ENCODE results near the gene RBAK.
"Not testable (repeated sequence)": the region's sequence is repeated elsewhere in the genome, so short reads cannot be mapped to it uniquely, and the experiment has no call there.

The RBAK gene

DNA sequence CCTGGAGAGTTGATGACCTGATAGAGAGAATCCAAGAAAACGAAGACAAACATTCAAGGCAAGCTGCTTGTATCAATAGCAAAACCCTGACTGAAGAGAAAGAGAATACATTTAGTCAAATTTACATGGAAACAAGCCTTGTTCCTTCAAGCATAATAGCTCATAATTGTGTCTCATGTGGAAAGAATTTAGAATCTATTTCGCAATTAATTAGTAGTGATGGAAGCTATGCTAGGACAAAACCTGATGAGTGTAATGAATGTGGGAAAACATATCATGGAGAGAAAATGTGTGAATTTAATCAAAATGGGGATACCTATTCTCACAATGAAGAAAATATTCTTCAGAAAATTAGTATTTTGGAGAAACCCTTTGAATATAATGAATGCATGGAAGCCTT lies 18.0 kb downstream of the RBAK start:
- no peak for DNase-seq (ENCODE audit: low read depth)
- H3K4me3 ChIP-seq (ENCODE audit: low read depth, low read length), result no peak overlapping the region
- TF ChIP-seq, protein P1, sequence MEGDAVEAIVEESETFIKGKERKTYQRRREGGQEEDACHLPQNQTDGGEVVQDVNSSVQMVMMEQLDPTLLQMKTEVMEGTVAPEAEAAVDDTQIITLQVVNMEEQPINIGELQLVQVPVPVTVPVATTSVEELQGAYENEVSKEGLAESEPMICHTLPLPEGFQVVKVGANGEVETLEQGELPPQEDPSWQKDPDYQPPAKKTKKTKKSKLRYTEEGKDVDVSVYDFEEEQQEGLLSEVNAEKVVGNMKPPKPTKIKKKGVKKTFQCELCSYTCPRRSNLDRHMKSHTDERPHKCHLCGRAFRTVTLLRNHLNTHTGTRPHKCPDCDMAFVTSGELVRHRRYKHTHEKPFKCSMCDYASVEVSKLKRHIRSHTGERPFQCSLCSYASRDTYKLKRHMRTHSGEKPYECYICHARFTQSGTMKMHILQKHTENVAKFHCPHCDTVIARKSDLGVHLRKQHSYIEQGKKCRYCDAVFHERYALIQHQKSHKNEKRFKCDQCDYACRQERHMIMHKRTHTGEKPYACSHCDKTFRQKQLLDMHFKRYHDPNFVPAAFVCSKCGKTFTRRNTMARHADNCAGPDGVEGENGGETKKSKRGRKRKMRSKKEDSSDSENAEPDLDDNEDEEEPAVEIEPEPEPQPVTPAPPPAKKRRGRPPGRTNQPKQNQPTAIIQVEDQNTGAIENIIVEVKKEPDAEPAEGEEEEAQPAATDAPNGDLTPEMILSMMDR (IDR thresholded peaks at IDR 0.05; ENCODE audit: insufficient read depth, low read depth, low read length, missing control alignments), result no peak

DNA sequence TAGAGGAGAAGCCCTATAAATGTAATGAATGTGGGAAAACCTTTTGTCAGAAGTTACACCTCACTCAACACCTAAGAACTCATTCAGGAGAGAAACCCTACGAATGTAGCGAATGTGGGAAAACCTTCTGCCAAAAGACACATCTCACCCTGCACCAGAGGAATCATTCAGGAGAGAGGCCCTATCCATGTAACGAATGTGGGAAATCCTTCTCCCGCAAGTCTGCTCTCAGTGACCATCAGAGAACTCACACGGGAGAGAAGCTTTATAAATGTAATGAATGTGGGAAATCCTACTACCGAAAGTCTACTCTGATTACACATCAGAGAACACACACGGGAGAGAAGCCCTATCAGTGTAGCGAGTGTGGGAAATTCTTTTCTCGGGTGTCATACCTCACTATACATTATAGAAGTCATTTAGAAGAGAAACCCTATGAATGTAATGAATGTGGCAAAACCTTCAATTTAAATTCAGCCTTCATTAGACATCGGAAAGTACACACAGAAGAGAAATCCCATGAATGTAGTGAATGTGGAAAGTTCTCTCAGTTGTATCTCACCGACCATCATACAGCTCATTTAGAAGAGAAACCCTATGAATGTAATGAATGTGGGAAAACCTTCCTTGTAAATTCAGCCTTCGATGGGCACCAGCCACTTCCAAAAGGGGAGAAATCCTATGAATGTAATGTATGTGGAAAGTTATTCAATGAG lies 18.9 kb downstream of the RBAK start:
- peak; percentile 18 for DNase-seq (ENCODE audit: low read depth)
- H3K4me3 ChIP-seq (ENCODE audit: low read depth, low read length), result no peak overlapping the region
- TF ChIP-seq, protein P1 (IDR thresholded peaks at IDR 0.05; ENCODE audit: insufficient read depth, low read depth, low read length, missing control alignments), result no peak

DNA sequence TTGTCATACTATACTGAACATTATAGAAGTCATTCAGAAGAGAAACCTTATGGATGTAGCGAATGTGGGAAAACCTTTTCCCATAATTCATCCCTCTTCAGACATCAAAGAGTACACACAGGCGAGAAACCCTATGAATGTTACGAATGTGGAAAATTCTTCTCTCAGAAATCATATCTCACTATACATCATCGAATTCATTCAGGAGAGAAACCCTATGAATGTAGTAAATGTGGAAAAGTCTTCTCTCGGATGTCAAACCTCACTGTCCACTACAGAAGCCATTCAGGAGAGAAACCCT lies 19.4 kb downstream of the RBAK start:
- DNase-seq (ENCODE audit: low read depth), result no peak
- no peak overlapping the region for H3K4me3 ChIP-seq (ENCODE audit: low read depth, low read length)
- TF ChIP-seq, protein P1 (IDR thresholded peaks at IDR 0.05; ENCODE audit: insufficient read depth, low read depth, low read length, missing control alignments), result no peak

DNA sequence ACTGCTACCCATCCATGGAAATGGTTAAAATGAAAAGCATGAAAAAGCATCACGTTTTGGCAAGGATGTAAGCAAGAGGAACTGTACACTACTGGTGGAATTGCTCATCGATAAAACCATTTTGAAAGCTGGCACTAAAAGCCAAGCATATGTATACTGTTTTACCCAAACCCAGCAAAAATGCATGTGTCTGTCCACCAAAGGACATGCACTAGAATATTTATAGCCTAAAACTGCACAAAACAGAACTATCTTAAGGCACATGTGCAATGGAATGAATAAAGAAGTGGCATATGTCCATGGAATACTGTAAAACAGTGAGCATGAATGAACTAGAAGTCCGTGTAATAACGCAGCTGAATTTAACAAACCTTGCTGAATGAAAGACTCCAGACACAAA lies 22.9 kb downstream of the RBAK start:
- DNase-seq (ENCODE audit: low read depth), result no peak
- TF ChIP-seq, protein P1 (IDR thresholded peaks at IDR 0.05; ENCODE audit: insufficient read depth, low read depth, low read length, missing control alignments), result no peak
- H3K4me3 ChIP-seq (ENCODE audit: low read depth, low read length), result no peak overlapping the region

DNA sequence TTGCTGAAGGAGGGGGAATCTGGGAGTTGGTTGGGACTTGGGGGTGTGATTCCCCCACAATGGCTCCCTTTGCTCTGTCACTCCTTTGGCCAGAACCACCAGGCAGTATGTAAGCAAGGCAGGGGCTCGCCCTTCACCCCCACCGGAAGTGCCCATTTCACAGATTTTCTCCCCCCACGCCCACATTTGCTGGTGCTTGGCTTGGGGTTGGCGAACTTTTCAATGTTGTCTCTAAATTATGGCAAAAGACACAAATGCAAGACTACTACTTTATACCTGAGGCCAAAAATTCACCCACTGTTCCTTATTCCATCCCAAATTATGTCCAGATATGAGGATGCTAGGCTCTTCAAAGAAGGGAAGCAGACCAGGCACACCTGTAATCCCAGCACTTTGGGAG lies 24.5 kb downstream of the RBAK start:
- TF ChIP-seq, protein P1 (IDR thresholded peaks at IDR 0.05; ENCODE audit: insufficient read depth, low read depth, low read length, missing control alignments), result no peak
- no peak for DNase-seq (ENCODE audit: low read depth)

DNA sequence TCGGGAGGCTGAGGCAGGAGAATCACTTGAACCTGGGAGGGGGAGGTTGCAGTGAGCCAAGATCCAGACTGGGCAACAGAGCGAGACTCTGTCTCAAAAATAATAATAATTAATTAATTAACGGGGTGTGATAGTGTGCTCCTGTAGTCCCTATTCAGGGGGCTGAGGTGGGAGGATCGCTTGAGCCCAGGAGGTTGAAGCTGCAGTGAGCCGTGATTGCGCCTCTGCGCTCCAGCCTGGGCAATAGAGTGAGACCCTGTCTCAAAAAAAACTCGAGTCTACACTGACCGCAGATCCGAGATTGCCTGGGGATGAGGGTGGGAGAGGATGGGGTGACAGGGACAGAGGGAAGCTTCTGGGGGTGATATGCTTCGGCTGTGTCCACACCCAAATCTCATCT lies 29.5 kb downstream of the RBAK start:
- H3K4me3 ChIP-seq (ENCODE audit: low read depth, low read length); DNase-seq (ENCODE audit: low read depth): not testable (repeated sequence)

More for the DNA sequence above, 24.5 kb downstream of the RBAK start:
- no peak overlapping the region for H3K4me3 ChIP-seq (ENCODE audit: low read depth, low read length)

DNA sequence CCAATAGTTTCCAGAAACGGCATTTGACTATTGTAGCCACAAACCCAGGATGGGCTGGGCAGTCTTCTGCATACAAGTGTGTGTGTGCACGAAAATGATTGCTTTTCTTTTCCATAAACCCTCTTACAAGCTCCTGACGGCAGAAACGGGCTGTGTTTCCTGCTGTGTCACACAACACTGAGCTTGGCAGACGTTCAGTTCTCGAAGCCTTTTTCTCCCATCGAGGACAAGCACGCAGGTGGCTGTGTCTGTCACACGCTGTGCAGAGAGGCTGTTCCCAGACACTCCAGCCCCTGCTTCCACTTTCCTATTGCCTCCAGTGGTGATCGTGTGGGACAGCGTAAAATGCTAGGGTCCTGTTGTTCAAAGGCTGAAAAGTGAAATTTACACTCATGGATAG lies 32.1 kb downstream of the RBAK start:
- DNase-seq (ENCODE audit: low read depth), result no peak
- TF ChIP-seq, protein P1 (IDR thresholded peaks at IDR 0.05; ENCODE audit: insufficient read depth, low read depth, low read length, missing control alignments), result no peak
- no peak overlapping the region for H3K4me3 ChIP-seq (ENCODE audit: low read depth, low read length)

Measured in GM12865 (cell line).